Thyroid gland (tissue), 4 donors: Measurements from ENCODE around the gene IARS2.
"Not testable (repeated sequence)": the region's sequence is repeated elsewhere in the genome, so short reads cannot be mapped to it uniquely, and the experiment has no call there.

Experiments
- POLR2A ChIP-seq, 2 donors: fragments of 450-650 bp; IDR thresholded peaks; one replicate each; pipeline ENCODE4 v1.6.1; 2017; ENCODE audit warnings: antibody characterized with exemption in 2 of 2, mild to moderate bottlenecking in 2 of 2, moderate library complexity in 1 of 2
- TF ChIP-seq, protein P1 (sequence below), 6 experiments: fragments of 200-600 bp in 3 of 6; fragments of 450-650 bp in 3 of 6; sonication (generic) in 3 of 6; IDR thresholded peaks; one replicate each; pipeline ENCODE4 v1.5.1; 2016 to 2019; ENCODE audit warnings: antibody characterized with exemption in 6 of 6, mild to moderate bottlenecking in 2 of 6, inconsistent platforms in 1 of 6, moderate library complexity in 1 of 6

DNA sequence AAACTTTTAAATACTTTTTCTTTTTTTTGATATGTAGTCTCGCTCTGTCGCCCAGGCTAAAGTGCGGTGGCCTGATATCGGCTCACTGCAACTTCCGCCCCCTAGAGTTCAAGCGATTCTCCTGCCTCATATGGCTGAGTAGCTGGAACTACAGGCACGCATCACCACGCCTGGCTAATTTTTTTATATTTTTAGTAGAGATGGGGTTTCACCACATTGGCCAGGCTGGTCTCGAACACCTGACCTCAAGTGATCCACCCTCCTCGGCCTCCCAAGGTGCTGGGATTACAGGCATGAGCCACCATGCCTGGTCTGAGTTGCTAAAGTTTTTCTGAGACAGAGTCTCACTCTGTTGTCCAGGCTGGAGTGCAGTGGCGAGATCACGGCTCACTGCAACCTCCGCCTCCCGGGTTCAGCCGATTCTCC is 7.7 kb upstream of the IARS2 start:
- not testable (repeated sequence) for TF ChIP-seq POLR2A (IDR thresholded peaks at IDR 0.05)
- TF ChIP-seq, protein P1, sequence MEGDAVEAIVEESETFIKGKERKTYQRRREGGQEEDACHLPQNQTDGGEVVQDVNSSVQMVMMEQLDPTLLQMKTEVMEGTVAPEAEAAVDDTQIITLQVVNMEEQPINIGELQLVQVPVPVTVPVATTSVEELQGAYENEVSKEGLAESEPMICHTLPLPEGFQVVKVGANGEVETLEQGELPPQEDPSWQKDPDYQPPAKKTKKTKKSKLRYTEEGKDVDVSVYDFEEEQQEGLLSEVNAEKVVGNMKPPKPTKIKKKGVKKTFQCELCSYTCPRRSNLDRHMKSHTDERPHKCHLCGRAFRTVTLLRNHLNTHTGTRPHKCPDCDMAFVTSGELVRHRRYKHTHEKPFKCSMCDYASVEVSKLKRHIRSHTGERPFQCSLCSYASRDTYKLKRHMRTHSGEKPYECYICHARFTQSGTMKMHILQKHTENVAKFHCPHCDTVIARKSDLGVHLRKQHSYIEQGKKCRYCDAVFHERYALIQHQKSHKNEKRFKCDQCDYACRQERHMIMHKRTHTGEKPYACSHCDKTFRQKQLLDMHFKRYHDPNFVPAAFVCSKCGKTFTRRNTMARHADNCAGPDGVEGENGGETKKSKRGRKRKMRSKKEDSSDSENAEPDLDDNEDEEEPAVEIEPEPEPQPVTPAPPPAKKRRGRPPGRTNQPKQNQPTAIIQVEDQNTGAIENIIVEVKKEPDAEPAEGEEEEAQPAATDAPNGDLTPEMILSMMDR (IDR thresholded peaks at IDR 0.05): not testable (repeated sequence)
